ENCODE data around the gene CDCA5.

The CDCA5 gene

DNA sequence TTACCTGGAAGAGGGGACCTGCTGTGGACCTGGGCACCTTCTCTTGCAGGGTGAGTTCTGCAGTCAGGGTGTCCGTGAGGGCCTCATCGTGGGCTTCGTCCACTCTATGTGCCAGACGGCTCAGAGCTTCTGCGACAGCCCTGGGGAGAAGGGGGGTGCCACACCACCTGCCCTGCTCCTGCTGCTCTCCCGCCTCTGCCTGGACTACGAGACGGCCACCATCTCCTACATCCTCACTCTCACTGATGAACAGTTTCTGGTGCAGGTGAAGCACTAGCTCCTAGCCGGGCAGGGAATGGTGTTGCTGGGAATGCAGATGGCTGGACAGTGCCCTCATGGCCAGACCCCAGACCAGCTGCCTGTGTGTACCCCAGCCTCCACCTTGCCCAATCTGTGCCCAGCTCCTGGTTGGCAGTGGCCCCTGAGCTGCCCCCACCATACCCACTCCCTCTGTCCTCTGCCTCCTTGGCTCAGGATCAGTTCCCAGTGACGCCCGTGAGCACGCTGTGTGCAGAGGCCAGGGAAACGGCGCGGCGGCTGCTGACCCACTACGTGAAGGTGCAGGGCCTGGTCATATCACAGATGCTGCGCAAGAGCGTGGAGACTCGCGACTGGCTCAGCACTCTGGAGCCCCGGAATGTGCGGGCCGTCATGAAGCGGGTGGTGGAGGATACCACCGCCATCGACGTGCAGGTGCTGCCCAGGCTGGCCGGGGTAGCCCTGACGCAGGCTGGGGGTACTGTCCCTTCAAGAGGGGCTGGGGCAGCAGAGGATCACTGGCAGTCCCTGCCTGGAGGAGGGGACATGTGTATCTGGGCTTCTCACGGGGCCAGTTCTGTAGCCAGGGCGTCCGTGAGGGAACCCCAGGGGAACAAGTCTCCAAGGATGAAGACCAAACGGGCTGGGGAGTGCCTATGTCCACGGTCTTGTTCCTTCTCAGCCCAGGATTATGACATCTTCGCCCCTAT, 25.7 kb upstream of the CDCA5 start:
- no peak overlapping the region for H3K4me3 ChIP-seq (ENCODE audit: control insufficient read depth, low read depth, low read length)
- DNase-seq (ENCODE audit: low read depth): no peak
- TF ChIP-seq CTCF (IDR thresholded peaks at IDR 0.05; ENCODE audit: control insufficient read depth, insufficient read depth, low read depth, low read length, missing control alignments): no peak

- no peak for TF ChIP-seq CTCF (IDR thresholded peaks at IDR 0.05; ENCODE audit: control insufficient read depth, insufficient read depth, low read depth, low read length, missing control alignments)
- no peak for DNase-seq (ENCODE audit: low read depth)
- H3K4me3 ChIP-seq (ENCODE audit: control insufficient read depth, low read depth, low read length): no peak overlapping the region
Observed at GRCh38 chr11:65108469-65109123, 24.8 kb upstream of the CDCA5 start.

- no peak for DNase-seq (ENCODE audit: low read depth)
- TF ChIP-seq CTCF (IDR thresholded peaks at IDR 0.05; ENCODE audit: control insufficient read depth, insufficient read depth, low read depth, low read length, missing control alignments): no peak
- H3K4me3 ChIP-seq (ENCODE audit: control insufficient read depth, low read depth, low read length): no peak overlapping the region
Observed at GRCh38 chr11:65107751-65108468, 24.1 kb upstream of the CDCA5 start.

- no peak for DNase-seq (ENCODE audit: low read depth)
- TF ChIP-seq CTCF (IDR thresholded peaks at IDR 0.05; ENCODE audit: control insufficient read depth, insufficient read depth, low read depth, low read length, missing control alignments): no peak
Observed at GRCh38 chr11:65107078-65107477, 23.2 kb upstream of the CDCA5 start.

DNA sequence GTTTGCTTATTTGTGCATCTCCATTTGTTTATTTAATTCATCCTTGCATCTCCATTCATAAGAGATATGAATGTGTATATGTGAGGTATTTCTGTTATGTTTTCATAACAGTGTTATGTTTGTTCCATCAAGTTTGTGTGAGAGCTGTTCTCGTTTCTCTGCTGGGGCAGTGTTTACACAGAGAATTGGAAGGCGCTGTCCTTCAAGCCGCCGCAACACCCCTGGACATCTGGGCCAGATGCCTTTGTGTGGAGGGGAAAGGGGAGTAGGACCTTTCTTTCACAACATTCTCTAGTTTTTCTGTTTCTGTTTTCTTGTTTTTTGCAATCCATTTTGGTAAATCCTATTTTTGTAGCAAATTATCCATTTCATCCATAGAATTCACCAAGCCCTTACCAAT, 20.8 kb upstream of the CDCA5 start:
- H3K4me3 ChIP-seq (ENCODE audit: control insufficient read depth, low read depth, low read length): no peak overlapping the region
- no peak for TF ChIP-seq CTCF (IDR thresholded peaks at IDR 0.05; ENCODE audit: control insufficient read depth, insufficient read depth, low read depth, low read length, missing control alignments)
- no peak for DNase-seq (ENCODE audit: low read depth)

More at GRCh38 chr11:65107078-65107477, 23.2 kb upstream of the CDCA5 start:
- no peak overlapping the region for H3K4me3 ChIP-seq (ENCODE audit: control insufficient read depth, low read depth, low read length)

DNA sequence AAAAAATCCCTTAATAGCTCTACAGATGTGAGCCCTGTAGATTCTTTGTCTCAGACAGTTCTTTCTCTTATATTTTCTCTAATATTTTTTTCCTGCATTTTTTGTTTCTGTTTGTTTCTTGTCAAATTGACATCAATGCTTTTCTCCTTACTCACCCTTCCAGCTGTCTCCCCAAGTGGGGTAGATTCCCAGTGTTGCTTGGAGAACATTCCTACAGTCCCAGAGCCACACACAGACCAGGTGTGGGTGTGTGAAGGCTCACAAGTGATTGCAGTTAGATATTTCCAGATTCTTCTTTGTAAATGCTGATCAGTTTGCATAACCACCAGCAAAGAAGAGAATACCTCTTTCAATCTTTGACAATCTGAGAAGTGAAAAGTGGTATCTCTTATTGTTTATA, 19.6 kb upstream of the CDCA5 start:
- H3K4me3 ChIP-seq (ENCODE audit: control insufficient read depth, low read depth, low read length): no peak overlapping the region
- DNase-seq (ENCODE audit: low read depth): no peak
- no peak for TF ChIP-seq CTCF (IDR thresholded peaks at IDR 0.05; ENCODE audit: control insufficient read depth, insufficient read depth, low read depth, low read length, missing control alignments)
